K562 (cell line): ENCODE measurements around the gene LMTK2. TPM values are rescaled to one million over a fixed set of nuclear protein-coding genes. Genes with fewer than 3 reads are reported as not detected.

ENCODE experiments used
- ATAC-seq: fragments of 200-7000 bp; cut with Tn5 transposase; 3 replicates; pipeline ENCODE4 v1.9.1; 2020; ENCODE audit warnings: moderate library complexity
- BruUV-seq: library from RNA; stranded (reverse); fragments of 400-500 nt; replicated peaks from 2 replicates; lab custom pipeline; 2021; lab: Mats Ljungman, UMichigan
- CTCF ChIA-PET: fragments of 300-600 bp; formaldehyde crosslinking; extraction: SDS; loops from one replicate; lab custom pipeline; 2021; ENCODE audit warnings: low intra/inter-chr PET ratio; lab: Yijun Ruan, JAX
- POLR2A ChIA-PET: fragments of 300-600, 350-650 bp; sonication (Branson Sonifier 250); formaldehyde crosslinking; extraction: SDS; loops from one replicate; lab custom pipeline; 2021; ENCODE audit warnings: antibody characterized with exemption, inconsistent platforms; lab: Yijun Ruan, JAX
- DNase-seq, 4 experiments: peaks; one replicate each; pipeline versions ENCODE4 v3.0.0 to v3.0.0-alpha.2; 2011 to 2018; ENCODE audit warnings: low spot score in 3 of 4, mixed read lengths in 3 of 4; ENCODE audit errors: extremely low read depth in 1 of 4
- FAIRE-seq: peaks from 2 replicates; lab custom pipeline; 2011; peaks lifted over from hg19 to GRCh38; lab: Jason Lieb, UNC
- H2AFZ ChIP-seq: 2 replicates; pipeline ENCODE4 v1.6.0; 2011; ENCODE audit warnings: low read depth, low read length, control low read depth, inconsistent platforms
- H3K27ac ChIP-seq: fragments of 200-600 bp; 3 replicates; pipeline ENCODE4 v1.8.0; 2011; ENCODE audit warnings: low read depth, mild to moderate bottlenecking, control low read depth, inconsistent platforms, low read length, moderate library complexity, mixed read lengths; ENCODE audit errors: extremely low read depth
- H3K27me3 ChIP-seq, 2 experiments: fragments of 300-600 bp in 1 of 2; 2 replicates in 1 of 2; 3 replicates in 1 of 2; pipeline versions ENCODE4 v1.6.0 to v1.8.0; 2011; ENCODE audit warnings: inconsistent platforms in 2 of 2, low read length in 2 of 2, mild to moderate bottlenecking in 1 of 2, mixed read lengths in 1 of 2, moderate library complexity in 1 of 2; ENCODE audit not compliant: control insufficient read depth in 2 of 2, insufficient read depth in 2 of 2
- H3K36me3 ChIP-seq: fragments of 300-600 bp; 3 replicates; pipeline ENCODE4 v1.8.0; 2011; ENCODE audit warnings: mild to moderate bottlenecking, low read length, inconsistent platforms; ENCODE audit not compliant: control insufficient read depth, insufficient read depth
- H3K4me1 ChIP-seq, 2 experiments: fragments of 200-600 bp in 1 of 2; replicated peaks in 1 of 2; 2 replicates in 1 of 2; 3 replicates in 1 of 2; pipeline versions ENCODE4 v1.5.1 to v1.8.0; 2011; ENCODE audit warnings: inconsistent platforms in 2 of 2, low read length in 2 of 2, mild to moderate bottlenecking in 1 of 2, mixed read lengths in 1 of 2, moderate library complexity in 1 of 2; ENCODE audit not compliant: control insufficient read depth in 2 of 2, insufficient read depth in 2 of 2
- H3K4me2 ChIP-seq: 2 replicates; pipeline ENCODE4 v1.6.1; 2011; ENCODE audit warnings: low read length, control low read depth, inconsistent platforms, mixed read lengths; ENCODE audit not compliant: insufficient read depth
- H3K4me3 ChIP-seq: fragments of 200-600 bp; sonication (generic), shearing (Covaris generic); 2 replicates; pipeline ENCODE4 v1.5.1; 2016; ENCODE audit warnings: control low read depth, inconsistent platforms
- H3K79me2 ChIP-seq: fragments of 200-600 bp; 3 replicates; pipeline ENCODE4 v1.8.0; 2011; ENCODE audit warnings: low read length, inconsistent platforms; ENCODE audit not compliant: control insufficient read depth, insufficient read depth
- H3K9ac ChIP-seq, 2 experiments: 2 replicates each; pipeline versions ENCODE4 v1.6.0 to v1.6.1; 2011; ENCODE audit warnings: low read depth in 2 of 2, low read length in 2 of 2, control low read depth in 1 of 2, inconsistent platforms in 1 of 2, mild to moderate bottlenecking in 1 of 2, mixed read lengths in 1 of 2; ENCODE audit not compliant: insufficient read depth in 1 of 2
- H3K9me1 ChIP-seq: one replicate; pipeline ENCODE4 v1.6.0; 2011; ENCODE audit warnings: inconsistent platforms, mild to moderate bottlenecking, low read length, moderate library complexity; ENCODE audit not compliant: control insufficient read depth, insufficient read depth
- H3K9me3 ChIP-seq: replicated peaks from 2 replicates; pipeline ENCODE4 v1.5.1; 2011; ENCODE audit warnings: low read depth, low read length, inconsistent platforms; ENCODE audit not compliant: control insufficient read depth, insufficient read depth
- H4K20me1 ChIP-seq: replicated peaks from 2 replicates; pipeline ENCODE4 v1.6.1; 2011; ENCODE audit warnings: low read length, inconsistent platforms, mixed read lengths; ENCODE audit not compliant: control insufficient read depth, insufficient read depth
- CREBBP ChIP-seq: IDR thresholded peaks from one replicate; pipeline ENCODE4 v1.6.1; 2012; ENCODE audit warnings: low read depth, mild to moderate bottlenecking, control low read depth, inconsistent platforms, low read length
- ELF4 ChIP-seq: fragments of 450-650 bp; formaldehyde crosslinking; IDR thresholded peaks from 2 replicates; pipeline ENCODE4 v1.4.0; 2022; ENCODE audit warnings: missing genetic modification characterization
- FOXA3 ChIP-seq, 2 experiments: fragments of 450-650 bp in 1 of 2; sonication (generic) in 1 of 2; formaldehyde crosslinking; IDR thresholded peaks in 1 of 2; conservative IDR thresholded peaks in 1 of 2; 2 replicates each; pipeline versions ENCODE4 v1.4.0 to v1.8.0; 2020 to 2022; ENCODE audit warnings: mild to moderate bottlenecking in 2 of 2, missing genetic modification reagents in 1 of 2
- HSF4 ChIP-seq: fragments of 250-450 bp; sonication (Bioruptor Pico); IDR thresholded peaks from 2 replicates; pipeline ENCODE4 v2.1.2; 2022; ENCODE audit warnings: mild to moderate bottlenecking, moderate library complexity, borderline replicate concordance
- MAZ ChIP-seq, 2 experiments: fragments of 450-650 bp in 1 of 2; sonication (generic) in 1 of 2; formaldehyde crosslinking; IDR thresholded peaks in 1 of 2; conservative IDR thresholded peaks in 1 of 2; 2 replicates each; pipeline versions ENCODE4 v1.4.0 to v1.5.0; 2020; ENCODE audit warnings: mild to moderate bottlenecking in 1 of 2, missing genetic modification reagents in 1 of 2
- MBD2 ChIP-seq: sonication (generic); IDR thresholded peaks from 2 replicates; pipeline ENCODE4 v1.6.1; 2016; ENCODE audit warnings: low read depth, borderline replicate concordance
- NCOA2 ChIP-seq, 2 experiments: fragments of 450-650 bp; IDR thresholded peaks; 2 replicates each; pipeline ENCODE4 v1.6.1; 2018; ENCODE audit warnings: mild to moderate bottlenecking in 2 of 2, moderate library complexity in 1 of 2; ENCODE audit not compliant: partially characterized antibody in 2 of 2
- NFIX ChIP-seq: fragments of 250-450 bp; sonication (Bioruptor Pico); IDR thresholded peaks from 2 replicates; pipeline ENCODE4 v1.4.0; 2020; ENCODE audit warnings: low read depth, mild to moderate bottlenecking, moderate library complexity
- POLR2A ChIP-seq: fragments of 450-650 bp; conservative IDR thresholded peaks from 2 replicates; pipeline ENCODE4 v1.6.1; 2016
- PTTG1 ChIP-seq: fragments of 450-650 bp; IDR thresholded peaks from 2 replicates; pipeline ENCODE4 v1.6.1; 2016; ENCODE audit warnings: low read depth, mild to moderate bottlenecking, missing genetic modification characterization, missing compliant biosample characterization
- ZC3H8 ChIP-seq: fragments of 450-650 bp; IDR thresholded peaks from 2 replicates; pipeline ENCODE4 v1.6.1; 2017
- ZNF143 ChIP-seq: sonication (generic); formaldehyde crosslinking; IDR thresholded peaks from 2 replicates; pipeline ENCODE4 v1.9.0; 2022; ENCODE audit warnings: mild to moderate bottlenecking, missing genetic modification reagents
- ZNF232 ChIP-seq: sonication (generic); formaldehyde crosslinking; IDR thresholded peaks from 2 replicates; pipeline ENCODE4 v1.8.0; 2022; ENCODE audit warnings: mild to moderate bottlenecking, missing genetic modification reagents
- ZNF583 ChIP-seq: fragments of 250-450 bp; sonication (Bioruptor Pico); IDR thresholded peaks from 2 replicates; pipeline ENCODE4 v1.4.0; 2020
- WGBS: fragments of 100-300 bp; shearing (Covaris generic); methylation state at CpG from one replicate; pipeline ENCODE4 v1.1.6; 2016; ENCODE audit warnings: low coverage, mixed read lengths; ENCODE audit not compliant: insufficient coverage; ENCODE audit errors: missing lambda C conversion rate; 5-methylcytosine and 5-hydroxymethylcytosine counted together
- in situ Hi-C: fragments of 300-500 bp; cut with MboI; formaldehyde crosslinking; loops from 4 replicates; pipeline ENCODE4 v1.15.0; 2018; ENCODE audit warnings: inconsistent platforms, mixed read lengths
- intact Hi-C: fragments of 100-400 bp; cut with micrococcal nuclease; formaldehyde crosslinking; loops from 2 replicates; pipeline ENCODE4 v1.14.2; 2022
- polyA plus RNA-seq, 8 experiments: library from polyadenylated mRNA; depleted of rRNA in 4 of 8; stranded (reverse) in 5 of 8; unstranded in 3 of 8; fragments of >200 nt; fragmentation: Nextera tagmentation in 2 of 8; fragmentation: Illumina TruSeq in 1 of 8; extraction: Ambion mirVana in 2 of 8; extraction: Trizol in 1 of 8; gene quantifications; 2 replicates each; pipeline versions ENCODE4 v1.2.1 to v1.2.3, GENCODE V29; 2011 to 2014; ENCODE audit warnings: inconsistent platforms in 1 of 8, missing spikeins in 1 of 8
- total RNA-seq, 7 experiments: library from RNA; depleted of rRNA in 6 of 7; stranded (reverse); fragments of >200 nt in 6 of 7; fragmentation: Illumina TruSeq in 2 of 7; extraction: Trizol in 2 of 7; gene quantifications; 2 replicates each; pipeline versions ENCODE4 v1.2.1 to v1.2.3, GENCODE V29; 2011 to 2021; ENCODE audit warnings: low replicate concordance in 1 of 7
- TF ChIP-seq, protein P1 (sequence below): sonication (generic); formaldehyde crosslinking; IDR thresholded peaks from 2 replicates; pipeline ENCODE4 v1.8.1; 2023; ENCODE audit warnings: mild to moderate bottlenecking, missing genetic modification reagents

LMTK2 gene
- total and polyA plus RNA-seq, 9 of the 15 experiments (the other 6 are each of a cell fraction or from before 2014, with no cell fraction given), result 0.78 to 16.4 (median 6.3) TPM

- Histone ChIP-seq H3K79me2 (no peaks in the 10 kb centered on the region), H3K27ac (no peak overlapping the region), H3K4me3 (no peak overlapping the region), H3K36me3 (no peaks in the 10 kb centered on the region), H3K27me3 (peaks cover 7 to 55% of the 10 kb centered on the region in 2 experiments), H3K4me1 (peaks cover 0 to 47% of the 10 kb centered on the region in 2 experiments; a peak in 1 of 5 replicates), H3K9me3 (no peaks in the 10 kb centered on the region), H3K9me1 (no peaks in the 10 kb centered on the region), H3K9ac (0 out of 4 replicates have a peak overlapping the region, but pooled peaks of 1 of the 2 experiments have one; percentile 62), H3K4me2 (no peak overlapping the region), H4K20me1 (peaks cover 6% of the 10 kb centered on the region; the same call in 1 of the 2 replicates), H2AFZ (no peak overlapping the region)
- POLR2A ChIA-PET, result interaction anchor here (0.5 kb wide), 1 partner anchor 242 kb away, joined by 3 read pairs; the partner anchor contains the start of gene OCM2
- TF ChIP-seq, protein P1, sequence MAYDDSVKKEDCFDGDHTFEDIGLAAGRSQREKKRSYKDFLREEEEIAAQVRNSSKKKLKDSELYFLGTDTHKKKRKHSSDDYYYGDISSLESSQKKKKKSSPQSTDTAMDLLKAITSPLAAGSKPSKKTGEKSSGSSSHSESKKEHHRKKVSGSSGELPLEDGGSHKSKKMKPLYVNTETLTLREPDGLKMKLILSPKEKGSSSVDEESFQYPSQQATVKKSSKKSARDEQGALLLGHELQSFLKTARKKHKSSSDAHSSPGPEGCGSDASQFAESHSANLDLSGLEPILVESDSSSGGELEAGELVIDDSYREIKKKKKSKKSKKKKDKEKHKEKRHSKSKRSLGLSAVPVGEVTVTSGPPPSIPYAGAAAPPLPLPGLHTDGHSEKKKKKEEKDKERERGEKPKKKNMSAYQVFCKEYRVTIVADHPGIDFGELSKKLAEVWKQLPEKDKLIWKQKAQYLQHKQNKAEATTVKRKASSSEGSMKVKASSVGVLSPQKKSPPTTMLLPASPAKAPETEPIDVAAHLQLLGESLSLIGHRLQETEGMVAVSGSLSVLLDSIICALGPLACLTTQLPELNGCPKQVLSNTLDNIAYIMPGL (CRISPR knock-in tag), result no peak
- TF ChIP-seq ZNF232 (CRISPR knock-in tag), result no peak
- no peak for TF ChIP-seq ZNF583
- no peak for TF ChIP-seq ZC3H8
- no peak for TF ChIP-seq PTTG1 (tag)
- TF ChIP-seq HSF4 (CRISPR knock-in tag), result no peak
- TF ChIP-seq MAZ (CRISPR knock-in tag; conservative IDR thresholded peaks at IDR 0.05 in 1 of 2, IDR thresholded peaks at IDR 0.05 in 1 of 2), result no peak
- TF ChIP-seq NCOA2 (IDR thresholded peaks at IDR 0.05; ENCODE audit: partially characterized antibody in 2 of 2), result no peak
- no peak for TF ChIP-seq FOXA3 (CRISPR knock-in tag; conservative IDR thresholded peaks at IDR 0.05 in 1 of 2, IDR thresholded peaks at IDR 0.05 in 1 of 2)
- no peak for TF ChIP-seq NFIX (CRISPR knock-in tag)
- TF ChIP-seq POLR2A, result no peak
- TF ChIP-seq ELF4 (CRISPR knock-in tag), result no peak
- no peak for TF ChIP-seq MBD2
- no peak for TF ChIP-seq CREBBP
- TF ChIP-seq ZNF143 (CRISPR knock-in tag), result no peak
- no peak for ATAC-seq
- WGBS, result 43% methylated on average over 5 of the region's 8 CpGs
- no TSS peak for BruUV-seq
- no peak for FAIRE-seq
- CTCF ChIA-PET, result no interaction called here
- peak in 2 of 4 experiments; percentile 11 to 14 for DNase-seq
- intact Hi-C loops, result no loop called here
- in situ Hi-C loops, result no loop called here
These were observed 125.6 kb downstream of the LMTK2 start for GRCh38 chr7:98232263-98232585.
